Endothelial cell of umbilical vein (primary cell): ENCODE data around the gene LIMK2. TPM values are rescaled to one million over a fixed set of nuclear protein-coding genes. Genes with fewer than 3 reads are reported as not detected.

Source experiments
- BruUV-seq: library from RNA; stranded (reverse); fragments of 400-500 nt; replicated peaks from 2 replicates; lab custom pipeline; 2021; lab: Mats Ljungman, UMichigan
- CTCF ChIA-PET: fragments of 300-600, 350-600 bp; sonication (Branson Sonifier 250); formaldehyde crosslinking; loops from one replicate; lab custom pipeline; 2021; ENCODE audit warnings: antibody characterized with exemption, inconsistent platforms; lab: Charles Lee
- POLR2A ChIA-PET: fragments of 300-600, 350-600 bp; sonication (Branson Sonifier 250); formaldehyde crosslinking; loops from one replicate; lab custom pipeline; 2021; ENCODE audit warnings: antibody characterized with exemption, inconsistent platforms; lab: Charles Lee
- DNase-seq: peaks from one replicate; pipeline ENCODE4 v3.0.0-alpha.2; 2011; ENCODE audit warnings: low read depth, low spot score
- FAIRE-seq: peaks from 2 replicates; lab custom pipeline; 2011; peaks lifted over from hg19 to GRCh38; lab: Jason Lieb, UNC
- H2AFZ ChIP-seq: 2 replicates; pipeline ENCODE4 v1.6.0; 2012; ENCODE audit warnings: low read depth, low read length, control low read depth, inconsistent platforms
- H3K27ac ChIP-seq: 2 replicates; pipeline ENCODE4 v1.5.1; 2011; ENCODE audit warnings: low read depth, mild to moderate bottlenecking, control low read depth, low read length, moderate library complexity; ENCODE audit not compliant: insufficient read depth
- H3K27me3 ChIP-seq, 2 experiments: 2 replicates each; pipeline versions ENCODE4 v1.6.0 to v1.6.1; 2011; ENCODE audit warnings: low read length in 2 of 2, mixed read lengths in 1 of 2; ENCODE audit not compliant: control insufficient read depth in 2 of 2, insufficient read depth in 2 of 2
- H3K36me3 ChIP-seq, 2 experiments: 2 replicates in 1 of 2; 3 replicates in 1 of 2; pipeline ENCODE4 v1.5.1; 2011; ENCODE audit warnings: low read length in 2 of 2, mild to moderate bottlenecking in 1 of 2, moderate library complexity in 1 of 2; ENCODE audit not compliant: control insufficient read depth in 2 of 2, insufficient read depth in 2 of 2; ENCODE audit errors: extremely low read depth in 1 of 2
- H3K4me1 ChIP-seq: 3 replicates; pipeline ENCODE4 v1.5.1; 2011; ENCODE audit warnings: mild to moderate bottlenecking, low read length; ENCODE audit not compliant: control insufficient read depth, insufficient read depth; ENCODE audit errors: extremely low read depth
- H3K4me2 ChIP-seq: 2 replicates; pipeline ENCODE4 v1.6.1; 2011; ENCODE audit warnings: low read length, control low read depth, mixed read lengths; ENCODE audit not compliant: insufficient read depth
- H3K4me3 ChIP-seq, 3 experiments: fragments of 200-600 bp in 1 of 3; sonication (generic), shearing (Covaris generic) in 1 of 3; replicated peaks in 1 of 3; 2 replicates each; pipeline ENCODE4 v1.5.1; 2011 to 2016; ENCODE audit warnings: control low read depth in 3 of 3, low read length in 3 of 3, mild to moderate bottlenecking in 2 of 3, inconsistent platforms in 1 of 3, low read depth in 1 of 3, moderate library complexity in 1 of 3; ENCODE audit not compliant: insufficient read depth in 1 of 3
- H3K79me2 ChIP-seq: 2 replicates; pipeline ENCODE4 v1.6.0; 2012; ENCODE audit warnings: low read length, inconsistent platforms; ENCODE audit not compliant: control insufficient read depth, insufficient read depth
- H3K9ac ChIP-seq: replicated peaks from 2 replicates; pipeline ENCODE3; 2011; ENCODE audit warnings: low read length, control low read depth; ENCODE audit not compliant: insufficient read depth; ENCODE audit errors: extremely low read depth
- H3K9me1 ChIP-seq: replicated peaks from 3 replicates; pipeline ENCODE4 v1.6.0; 2011; ENCODE audit warnings: mild to moderate bottlenecking, low read length; ENCODE audit not compliant: control insufficient read depth, insufficient read depth; ENCODE audit errors: extremely low read depth
- H3K9me3 ChIP-seq: replicated peaks from 2 replicates; pipeline ENCODE4 v1.5.1; 2012; ENCODE audit warnings: low read length, inconsistent platforms; ENCODE audit not compliant: control insufficient read depth, insufficient read depth
- H4K20me1 ChIP-seq: replicated peaks from 2 replicates; pipeline ENCODE3; 2011; ENCODE audit warnings: mild to moderate bottlenecking, low read length; ENCODE audit not compliant: control insufficient read depth, insufficient read depth; ENCODE audit errors: extremely low read depth
- CTCF ChIP-seq, 2 donors: IDR thresholded peaks; 1 replicate in 1 of 2; 2 replicates in 1 of 2; pipeline ENCODE4 v1.5.1; 2011; ENCODE audit warnings: low read length in 2 of 2, mild to moderate bottlenecking in 2 of 2, moderate library complexity in 2 of 2, control low read depth in 1 of 2, inconsistent platforms in 1 of 2, low read depth in 1 of 2; ENCODE audit not compliant: insufficient read depth in 1 of 2; ENCODE audit errors: extremely low read depth in 1 of 2
- EZH2 ChIP-seq: IDR thresholded peaks from 2 replicates; pipeline ENCODE4 v1.6.1; 2012; ENCODE audit warnings: borderline replicate concordance, low read depth, mild to moderate bottlenecking, moderate library complexity, low read length, inconsistent platforms; ENCODE audit not compliant: severe bottlenecking
- FOS ChIP-seq: IDR thresholded peaks from 2 replicates; pipeline ENCODE4 v1.6.1; 2011; ENCODE audit warnings: mild to moderate bottlenecking, low read length, moderate library complexity, borderline replicate concordance; ENCODE audit not compliant: insufficient read depth
- GATA2 ChIP-seq: IDR thresholded peaks from 2 replicates; pipeline ENCODE4 v1.7.0; 2011; ENCODE audit warnings: low read depth, mild to moderate bottlenecking, moderate library complexity, mixed read lengths, low read length; ENCODE audit not compliant: insufficient read length, insufficient read depth
- JUN ChIP-seq: IDR thresholded peaks from 2 replicates; pipeline ENCODE4 v1.6.1; 2011; ENCODE audit warnings: borderline replicate concordance, low read depth; ENCODE audit not compliant: insufficient read length, insufficient read depth
- MAX ChIP-seq: IDR thresholded peaks from 2 replicates; pipeline ENCODE4 v1.6.1; 2011; ENCODE audit not compliant: insufficient read depth, insufficient read length
- MYC ChIP-seq: IDR thresholded peaks from one replicate; pipeline ENCODE4 v1.6.1; 2011; ENCODE audit warnings: mild to moderate bottlenecking, low read depth, low read length
- POLR2A ChIP-seq: IDR thresholded peaks from 2 replicates; pipeline ENCODE4 v1.6.1; 2012; ENCODE audit warnings: low read depth, mild to moderate bottlenecking, control low read depth, low read length
- POLR2AphosphoS5 ChIP-seq: IDR thresholded peaks from 2 replicates; pipeline ENCODE4 v1.6.1; 2012; ENCODE audit warnings: low read depth, mild to moderate bottlenecking, control low read depth, low read length, moderate library complexity; ENCODE audit not compliant: insufficient read depth
- dilution Hi-C: fragments of 300-500 bp; cut with MboI; formaldehyde crosslinking; loops from one replicate; pipeline ENCODE4 v1.15.0; 2019; ENCODE audit warnings: low sequenced_read_pairs; ENCODE audit not compliant: extremely low pct_ligation_motif_present
- intact Hi-C: fragments of 100-400 bp; cut with micrococcal nuclease; formaldehyde crosslinking; loops from one replicate; pipeline ENCODE4 v1.10.0; 2022
- polyA plus RNA-seq, 4 experiments: library from polyadenylated mRNA; depleted of rRNA in 3 of 4; stranded (reverse) in 3 of 4; unstranded in 1 of 4; fragments of >200 nt; gene quantifications; 2 replicates each; pipeline versions ENCODE4 v1.2.1 to v1.2.3, GENCODE V29; 2011 to 2012; ENCODE audit warnings: missing spikeins in 1 of 4
- total RNA-seq: library from RNA; stranded (reverse); gene quantifications from 2 replicates; pipeline ENCODE4 v1.2.3, GENCODE V29; 2021

The LIMK2 gene
- total and polyA plus RNA-seq, 2 donors (not counting 3 experiments of a cell fraction or from before 2014, with no cell fraction given) = 23.2 to 76.7 TPM

DNA sequence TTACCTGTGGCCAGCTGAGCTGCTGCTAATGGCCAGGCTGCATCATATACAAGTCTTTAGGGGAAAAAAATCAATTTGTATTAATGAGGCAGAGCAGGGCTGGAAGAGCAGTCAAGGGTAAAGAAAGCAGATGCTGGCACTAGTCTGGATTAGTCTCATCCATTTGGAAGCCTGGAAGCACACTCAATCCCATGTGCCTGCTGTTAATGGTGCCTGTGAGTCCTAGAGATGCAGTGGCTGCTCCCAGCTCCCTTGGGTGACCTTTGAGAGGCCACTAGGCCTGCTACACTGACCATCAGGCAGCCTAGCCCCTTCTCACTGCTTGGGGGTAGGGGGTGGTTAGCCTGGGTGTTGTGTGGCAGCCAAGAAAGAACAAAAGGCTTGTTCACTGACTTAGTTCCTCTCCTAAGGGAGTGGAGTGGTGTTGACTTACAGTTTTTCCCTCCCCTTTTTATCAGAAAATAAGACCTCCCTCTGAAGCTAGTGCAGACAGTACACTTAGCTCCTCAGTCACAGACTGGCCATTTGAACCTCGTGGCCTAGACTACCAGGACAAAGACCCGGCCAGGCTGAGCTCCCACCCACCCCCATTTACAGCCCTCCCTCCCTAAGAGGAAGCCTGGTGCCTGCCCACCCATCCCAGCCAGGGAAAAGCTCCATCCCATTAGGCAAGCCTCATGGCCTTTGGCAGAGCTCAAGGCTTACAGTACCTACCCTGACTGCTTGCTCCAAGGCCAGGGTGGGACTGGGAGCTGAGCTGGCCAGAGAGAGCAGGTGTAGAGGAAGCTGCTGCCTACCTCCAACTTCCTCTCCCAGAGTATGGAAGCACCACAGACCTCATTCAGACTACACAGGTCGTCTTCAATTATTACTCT lies 72.4 kb downstream of the LIMK2 start:
- ChIA-PET POLR2A (no interaction called here), CTCF (interaction anchor here (0.8 to 3.9 kb wide), 7 partner anchors 8 to 73 kb away, joined by 3 to 24 read pairs (median 3); no protein-coding TSS in a partner anchor)
- Histone ChIP-seq H4K20me1 (no peaks in the 10 kb centered on the region), H3K4me3 (no peak overlapping the region), H3K9ac (no peak overlapping the region), H3K79me2 (no peaks in the 10 kb centered on the region), H3K4me2 (no peak overlapping the region), H3K9me3 (no peaks in the 10 kb centered on the region), H3K9me1 (no peaks in the 10 kb centered on the region), H3K27ac (no peak overlapping the region), H3K4me1 (peaks cover 21% of the 10 kb centered on the region), H3K36me3 (peaks cover 0 to 30% of the 10 kb centered on the region in 2 experiments), H3K27me3 (no peaks in the 10 kb centered on the region), H2AFZ (no peak overlapping the region)
- DNase-seq = peak; percentile 41
- intact Hi-C loops (no loop called here), dilution Hi-C loops (no loop called here)
- no TSS peak for BruUV-seq
- no peak for TF ChIP-seq FOS
- peak; percentile 40 for FAIRE-seq

GRCh38 chr22:31286360-31287255 lies 74.5 kb downstream of the LIMK2 start:
- dilution Hi-C loops (no loop called here), intact Hi-C loops (no loop called here)
- Histone ChIP-seq H3K9me3 (no peaks in the 10 kb centered on the region), H3K79me2 (no peaks in the 10 kb centered on the region), H3K9me1 (no peaks in the 10 kb centered on the region), H3K36me3 (peaks cover 0 to 19% of the 10 kb centered on the region in 2 experiments), H3K4me2 (no peak overlapping the region), H4K20me1 (no peaks in the 10 kb centered on the region), H3K9ac (no peak overlapping the region), H2AFZ (no peak overlapping the region), H3K27ac (no peak overlapping the region), H3K4me1 (peaks cover 33% of the 10 kb centered on the region), H3K4me3 (no peak overlapping the region), H3K27me3 (no peaks in the 10 kb centered on the region)
- TF ChIP-seq POLR2A (no peak), FOS (no peak), JUN (no peak), CTCF (IDR thresholded peaks at IDR 0.05; ENCODE audit: extremely low read depth in 1 of 2, insufficient read depth in 1 of 2, low read depth in 1 of 2, low read length in 2 of 2) (no peak), EZH2 (no peak), MYC (no peak), GATA2 (no peak), MAX (no peak), POLR2AphosphoS5 (no peak)
- ChIA-PET POLR2A (interaction anchor here (0.6 kb wide), 1 partner anchor 88 kb away, joined by 8 read pairs; no protein-coding TSS in a partner anchor), CTCF (interaction anchor here (0.8 to 3.9 kb wide), 3 partner anchors 10 to 27 kb away, joined by 5 to 24 read pairs (median 12); no protein-coding TSS in a partner anchor)
- BruUV-seq = no TSS peak
- DNase-seq = no peak
- peak; percentile 77 for FAIRE-seq
